HL-60/S4 (cell line): Measurements from ENCODE around the gene ADGRE3.
"Not testable (repeated sequence)": the region's sequence is repeated elsewhere in the genome, so short reads cannot be mapped to it uniquely, and the experiment has no call there.

Source experiments
- in situ Hi-C: fragments of 300-500 bp; cut with MboI; formaldehyde crosslinking; loops from 2 replicates; pipeline ENCODE4 v1.14.3; 2022; ENCODE audit warnings: low sequenced_read_pairs

The ADGRE3 gene

DNA sequence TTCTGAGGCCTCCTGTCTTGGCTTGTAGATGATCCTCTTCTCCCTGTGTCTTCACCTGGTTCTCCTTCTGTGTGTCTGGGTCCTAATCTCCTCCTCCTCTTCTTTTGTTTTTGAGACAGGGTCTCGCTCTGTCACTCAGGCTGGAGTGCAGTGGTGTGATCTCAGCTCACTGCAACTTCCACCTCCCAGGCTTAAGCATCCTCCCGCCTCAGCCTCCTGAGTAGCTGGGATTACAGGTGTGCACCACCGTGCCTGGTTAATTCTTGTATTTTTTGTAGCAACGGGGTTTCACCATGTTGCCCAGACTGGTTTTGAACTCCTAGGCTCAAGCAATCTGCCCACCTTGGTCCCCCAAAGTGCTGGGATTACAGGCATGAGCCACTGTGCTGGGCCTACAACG lies 62.4 kb downstream of the ADGRE3 start:
- in situ Hi-C loops = not testable (repeated sequence)

DNA sequence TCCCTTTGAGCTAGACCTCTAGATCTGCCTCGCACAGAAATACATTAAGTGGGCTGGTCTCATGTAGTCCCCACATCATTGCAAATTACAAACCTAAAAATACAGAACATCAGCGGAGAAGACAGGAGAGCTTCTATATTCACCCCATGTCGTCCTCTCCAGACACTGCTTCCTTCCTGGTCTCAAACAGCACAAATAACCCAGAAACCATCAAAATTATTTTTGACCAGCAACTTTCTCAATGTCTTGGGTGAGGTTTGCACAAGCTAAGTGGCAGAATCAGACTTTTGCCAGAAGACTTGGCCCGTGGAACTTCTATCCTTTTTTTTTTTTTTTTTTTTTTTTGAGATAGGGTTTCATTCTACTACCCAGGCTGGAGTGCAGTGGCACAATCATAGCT lies 63.6 kb downstream of the ADGRE3 start:
- in situ Hi-C loops = no loop called here

DNA sequence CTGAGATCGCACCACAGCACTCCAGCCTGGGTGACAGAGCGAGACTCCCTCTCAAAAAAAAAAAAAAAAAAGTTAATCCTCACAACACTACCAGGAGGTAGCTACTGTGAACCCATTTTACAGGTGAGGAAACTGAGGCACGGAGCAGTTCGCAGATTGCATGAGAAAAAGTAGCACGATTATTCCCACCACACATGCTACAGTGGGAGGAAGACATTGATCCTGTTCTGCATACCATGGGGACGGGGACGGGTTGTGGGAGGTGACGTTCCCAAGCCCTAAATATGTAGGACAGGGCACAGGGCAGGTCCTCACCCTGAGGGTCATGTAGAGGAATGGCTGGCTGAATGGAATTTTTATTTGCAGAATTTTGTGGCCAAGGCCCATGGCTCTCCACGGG lies 68.0 kb downstream of the ADGRE3 start:
- in situ Hi-C loops = no loop called here

DNA sequence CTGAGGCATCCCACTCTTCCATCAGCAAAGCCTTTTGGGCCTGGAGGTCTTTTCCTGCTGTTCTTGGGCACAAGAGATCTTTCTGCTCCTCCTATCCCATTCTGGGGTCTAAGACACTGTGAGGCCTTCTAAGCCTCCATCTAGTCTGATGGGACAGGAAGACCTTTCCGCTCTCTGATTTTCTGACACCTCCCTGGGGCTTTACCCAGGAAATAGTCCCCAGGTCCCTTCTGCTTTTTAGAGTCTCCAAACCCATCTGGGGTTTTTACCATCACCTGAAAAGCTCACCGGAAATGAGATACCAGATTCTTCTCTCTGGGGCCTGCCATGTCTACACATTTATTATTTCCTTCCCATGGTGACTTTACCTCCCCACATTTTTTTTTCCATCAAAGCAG lies 70.7 kb downstream of the ADGRE3 start:
- in situ Hi-C loops = no loop called here

DNA sequence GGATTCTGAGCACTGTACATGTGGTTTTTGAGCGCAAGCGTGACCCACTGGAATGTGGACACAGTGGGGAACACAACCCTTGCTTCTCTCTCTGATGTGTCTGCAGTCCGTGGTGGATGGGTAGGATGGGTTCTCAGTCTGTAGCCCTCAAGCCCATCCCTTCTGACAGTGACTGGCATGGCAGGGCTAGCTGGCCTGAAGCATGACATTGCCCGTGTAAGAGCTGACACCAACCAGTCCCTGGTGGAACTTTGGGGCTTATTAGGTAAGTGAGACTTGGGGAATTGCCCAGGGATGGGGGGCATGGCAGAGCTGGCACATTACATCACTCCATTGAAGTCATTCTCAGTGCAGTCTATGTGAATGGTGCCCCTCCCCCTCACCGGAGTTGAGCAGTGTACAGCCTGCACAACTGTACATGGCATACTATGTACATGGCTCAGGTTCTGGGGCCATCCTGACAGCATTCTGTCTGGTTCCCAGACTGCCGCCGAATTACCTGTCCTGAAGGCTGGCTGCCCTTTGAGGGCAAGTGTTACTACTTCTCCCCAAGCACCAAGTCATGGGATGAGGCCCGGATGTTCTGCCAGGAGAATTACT lies 75.0 kb downstream of the ADGRE3 start:
- in situ Hi-C loops = no loop called here

DNA sequence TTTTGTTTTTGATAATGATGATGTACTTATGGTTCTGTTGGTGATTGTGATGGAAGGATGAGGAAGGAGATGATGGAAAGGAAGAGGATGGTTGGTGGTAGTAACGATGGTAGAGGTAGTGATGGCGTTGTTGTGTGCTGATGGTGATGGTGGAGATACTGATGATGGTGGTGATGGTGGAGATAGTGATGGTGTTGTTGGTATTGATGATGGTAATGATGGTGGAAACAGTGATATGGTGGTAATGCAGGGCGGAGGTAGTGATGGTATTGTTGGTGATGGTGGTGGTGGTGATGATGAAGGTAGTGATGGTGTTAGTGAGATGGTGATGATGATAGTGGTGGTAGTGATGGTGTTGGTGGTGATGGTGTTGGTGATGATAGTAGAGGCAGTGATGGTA lies 79.1 kb downstream of the ADGRE3 start:
- in situ Hi-C loops = no loop called here

DNA sequence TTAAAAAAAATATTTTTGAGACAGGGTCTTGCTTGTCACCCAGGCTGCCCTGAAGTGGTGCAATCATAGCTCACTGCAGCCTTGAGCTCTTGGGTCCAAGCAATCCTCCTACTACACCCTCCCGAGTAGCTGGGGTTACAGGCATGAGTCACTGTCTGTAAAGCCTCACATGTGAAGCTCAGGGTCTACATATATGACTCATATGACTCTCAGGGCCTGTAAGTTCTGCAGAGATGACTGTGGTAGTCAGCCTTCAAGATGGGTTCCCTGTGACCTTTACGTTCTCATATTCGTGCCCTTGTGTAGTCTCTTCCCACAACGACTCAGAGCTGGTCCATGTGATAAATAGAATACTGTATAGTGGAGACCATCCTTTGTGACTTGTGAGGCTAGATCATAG lies 85.2 kb downstream of the ADGRE3 start:
- in situ Hi-C loops = not testable (repeated sequence)

DNA sequence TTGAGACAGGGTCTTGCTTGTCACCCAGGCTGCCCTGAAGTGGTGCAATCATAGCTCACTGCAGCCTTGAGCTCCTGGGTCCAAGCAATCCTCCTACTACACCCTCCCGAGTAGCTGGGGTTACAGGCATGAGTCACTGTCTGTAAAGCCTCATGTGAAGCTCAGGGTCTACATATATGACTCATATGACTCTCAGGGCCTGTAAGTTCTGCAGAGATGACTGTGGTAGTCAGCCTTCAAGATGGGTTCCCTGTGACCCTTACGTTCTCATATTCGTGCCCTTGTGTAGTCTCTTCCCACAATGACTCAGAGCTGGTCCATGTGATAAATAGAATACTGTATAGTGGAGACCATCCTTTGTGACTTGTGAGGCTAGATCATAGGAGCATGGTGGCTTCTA lies 89.5 kb downstream of the ADGRE3 start:
- in situ Hi-C loops = not testable (repeated sequence)

DNA sequence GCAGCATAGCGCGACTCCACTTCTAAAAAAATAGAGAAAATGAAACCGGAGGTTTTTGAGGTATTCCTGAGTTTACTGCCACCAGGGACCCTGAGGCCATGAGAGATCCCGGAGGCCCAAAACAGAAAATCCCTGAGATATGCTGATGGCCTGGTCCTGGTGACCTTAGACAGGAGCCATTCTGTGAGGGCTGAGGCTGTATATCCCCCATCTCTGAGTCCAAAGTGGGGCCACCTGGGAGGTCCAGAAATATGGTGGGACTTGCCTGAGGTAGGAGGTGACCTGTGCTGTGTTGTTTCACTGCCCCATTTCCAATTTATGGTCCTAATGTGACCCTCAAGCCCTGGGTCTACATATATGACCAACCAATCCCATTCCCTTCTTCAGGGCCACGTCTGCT lies 90.3 kb downstream of the ADGRE3 start:
- in situ Hi-C loops = not testable (repeated sequence)

DNA sequence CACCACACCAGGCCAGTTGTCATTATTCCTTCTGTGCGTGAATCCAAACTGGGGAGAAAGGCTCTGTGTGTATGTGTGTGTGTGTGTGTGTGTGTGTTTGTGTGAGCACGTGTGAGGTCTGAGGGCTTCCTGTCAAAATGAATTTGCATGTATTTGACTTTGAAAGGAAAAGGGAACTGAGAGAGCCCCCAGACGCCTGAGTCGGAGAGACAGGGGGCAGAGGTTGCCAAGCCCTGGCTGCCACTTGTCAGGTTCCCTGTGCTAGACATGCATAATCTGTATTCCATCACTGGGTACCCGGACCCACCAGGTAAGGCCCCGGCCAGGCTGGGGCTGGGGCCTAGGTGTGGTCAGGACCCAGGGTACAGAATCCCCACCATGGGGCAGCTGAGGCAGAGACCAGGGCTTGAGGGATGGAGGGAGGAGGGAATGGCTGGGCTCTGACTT lies 91.7 kb downstream of the ADGRE3 start, which contains the start of gene CLEC17A:
CLEC17A (plus strand) TSS at position 191 of the 447 bp plus-strand sequence; CDS start at position 268, 77 bp downstream.
- in situ Hi-C loops = no loop called here

DNA sequence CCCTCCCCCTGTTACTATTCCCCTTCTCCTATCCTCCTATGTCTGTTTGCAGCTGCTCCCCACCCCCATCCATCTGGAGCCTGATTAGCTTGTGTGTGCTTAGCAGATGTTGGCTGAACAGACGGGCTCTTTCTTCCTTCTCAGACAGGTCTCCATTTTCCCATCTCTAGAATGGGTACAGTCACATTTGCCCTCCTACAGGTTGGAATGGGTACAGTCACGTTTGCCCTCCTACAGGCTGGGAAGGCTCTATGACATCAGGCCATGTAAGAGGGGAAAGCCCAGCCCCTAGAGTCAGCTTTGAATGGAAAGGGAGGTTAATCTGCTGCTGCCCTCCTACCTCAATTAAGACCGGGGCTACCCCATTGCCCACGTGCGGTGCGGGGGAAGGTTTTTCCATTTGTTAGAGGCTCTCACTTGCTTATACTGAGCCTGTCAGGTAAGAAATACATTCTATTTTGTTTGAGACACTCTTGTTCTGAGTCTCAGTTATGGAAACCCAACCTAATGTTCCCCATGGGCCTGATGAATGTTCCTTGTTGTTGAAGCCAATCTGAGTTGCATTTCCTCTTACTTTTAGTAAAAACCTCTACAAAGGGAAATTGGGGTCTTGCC lies 93.9 kb downstream of the ADGRE3 start:
- in situ Hi-C loops = no loop called here

DNA sequence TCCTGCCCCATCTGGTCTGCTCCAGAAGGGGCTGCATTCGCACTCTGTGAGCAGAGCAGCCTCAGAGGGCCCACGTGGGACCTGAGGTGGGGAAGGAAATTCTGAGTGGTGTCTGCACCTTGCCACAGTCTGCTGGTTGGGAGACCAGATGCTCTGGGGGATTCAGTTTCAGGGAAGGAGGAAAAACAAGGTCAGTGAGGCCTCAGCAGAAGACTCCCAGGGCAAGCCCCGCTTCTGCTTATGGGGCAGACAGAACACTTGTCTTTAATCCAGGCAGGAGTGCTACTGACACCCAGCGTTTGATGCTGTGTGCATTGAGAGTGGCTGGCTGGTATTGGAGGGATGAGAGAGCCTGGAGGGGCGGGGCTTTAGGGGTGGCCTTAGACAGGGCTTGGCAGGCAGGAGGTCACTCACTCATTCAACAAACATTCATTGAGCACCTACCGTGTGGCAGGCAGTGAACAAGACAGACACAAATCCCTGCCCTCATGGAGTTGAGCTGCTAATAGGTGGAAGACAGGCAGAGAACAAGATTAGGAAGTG lies 96.7 kb downstream of the ADGRE3 start:
- in situ Hi-C loops = loop anchor here (10.0 kb wide), 1 partner anchor 317 kb away; no protein-coding TSS in a partner anchor

DNA sequence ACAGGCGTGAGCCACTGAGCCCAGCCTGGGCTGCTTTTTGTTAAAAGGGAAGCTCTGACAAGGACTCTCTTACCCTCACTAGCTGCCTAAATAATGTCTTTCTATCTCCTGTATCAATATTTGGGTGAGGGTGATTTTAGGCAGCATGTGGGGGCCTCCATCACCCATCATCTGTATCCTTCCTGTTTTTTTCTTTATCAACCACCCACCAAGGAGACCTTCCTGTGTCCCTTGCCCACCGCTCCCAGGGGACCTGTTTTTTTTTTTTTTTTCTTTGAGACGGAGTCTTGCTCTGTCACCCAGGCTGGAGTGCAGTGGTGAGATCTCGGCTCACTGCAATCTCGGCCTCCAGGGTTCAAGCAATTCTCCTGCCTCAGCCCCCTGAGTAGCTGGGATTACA lies 97.4 kb downstream of the ADGRE3 start:
- in situ Hi-C loops = loop anchor here (10.0 kb wide), 1 partner anchor 318 kb away; no protein-coding TSS in a partner anchor

DNA sequence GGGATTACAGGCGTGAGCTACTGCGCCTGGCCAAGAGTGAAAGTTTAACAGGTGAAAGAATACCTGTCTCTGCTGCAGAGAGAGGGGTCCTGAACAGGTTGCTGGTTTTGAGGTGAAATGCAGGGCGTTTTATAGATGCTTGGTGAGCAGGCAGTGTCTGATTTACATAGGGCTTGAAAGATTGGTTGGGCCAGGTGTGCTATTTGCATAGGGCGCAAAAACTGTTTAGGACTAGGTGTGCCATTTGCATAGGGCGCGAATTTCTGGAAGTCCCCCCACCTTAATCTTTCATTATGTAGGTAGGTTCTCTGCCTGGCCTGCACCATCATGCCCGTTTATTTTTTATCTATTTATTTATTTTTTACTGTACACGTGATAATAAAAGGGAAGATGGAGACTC lies 98.3 kb downstream of the ADGRE3 start:
- in situ Hi-C loops = loop anchor here (10.0 kb wide), 1 partner anchor 318 kb away; no protein-coding TSS in a partner anchor

DNA sequence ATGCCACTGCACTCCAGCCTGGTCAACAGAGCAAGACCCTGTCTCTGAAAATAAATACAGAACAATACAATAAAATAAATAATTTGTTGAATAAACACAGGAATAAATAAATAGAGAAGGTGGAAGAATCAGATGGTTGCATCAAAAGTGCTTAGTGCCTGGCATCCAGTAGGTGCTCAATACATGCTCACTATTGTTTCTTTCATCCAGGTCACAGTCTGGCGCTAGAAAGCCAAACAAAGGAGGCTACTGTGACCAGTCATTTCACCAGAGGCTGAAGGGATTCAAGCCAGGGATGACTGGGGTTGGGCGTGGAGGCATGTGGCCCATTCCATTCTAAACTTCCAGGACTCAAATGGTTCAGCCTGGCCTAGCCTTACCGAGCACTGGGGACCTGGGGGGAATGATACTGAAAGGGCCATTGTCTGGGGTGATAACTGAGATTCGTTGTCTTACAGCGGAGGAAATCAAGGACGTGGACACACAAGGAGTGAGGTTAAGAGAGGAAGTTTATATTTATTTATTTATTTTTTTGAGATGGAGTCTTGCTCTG lies 99.1 kb downstream of the ADGRE3 start:
- in situ Hi-C loops = loop anchor here (10.0 kb wide), 1 partner anchor 319 kb away; no protein-coding TSS in a partner anchor

DNA sequence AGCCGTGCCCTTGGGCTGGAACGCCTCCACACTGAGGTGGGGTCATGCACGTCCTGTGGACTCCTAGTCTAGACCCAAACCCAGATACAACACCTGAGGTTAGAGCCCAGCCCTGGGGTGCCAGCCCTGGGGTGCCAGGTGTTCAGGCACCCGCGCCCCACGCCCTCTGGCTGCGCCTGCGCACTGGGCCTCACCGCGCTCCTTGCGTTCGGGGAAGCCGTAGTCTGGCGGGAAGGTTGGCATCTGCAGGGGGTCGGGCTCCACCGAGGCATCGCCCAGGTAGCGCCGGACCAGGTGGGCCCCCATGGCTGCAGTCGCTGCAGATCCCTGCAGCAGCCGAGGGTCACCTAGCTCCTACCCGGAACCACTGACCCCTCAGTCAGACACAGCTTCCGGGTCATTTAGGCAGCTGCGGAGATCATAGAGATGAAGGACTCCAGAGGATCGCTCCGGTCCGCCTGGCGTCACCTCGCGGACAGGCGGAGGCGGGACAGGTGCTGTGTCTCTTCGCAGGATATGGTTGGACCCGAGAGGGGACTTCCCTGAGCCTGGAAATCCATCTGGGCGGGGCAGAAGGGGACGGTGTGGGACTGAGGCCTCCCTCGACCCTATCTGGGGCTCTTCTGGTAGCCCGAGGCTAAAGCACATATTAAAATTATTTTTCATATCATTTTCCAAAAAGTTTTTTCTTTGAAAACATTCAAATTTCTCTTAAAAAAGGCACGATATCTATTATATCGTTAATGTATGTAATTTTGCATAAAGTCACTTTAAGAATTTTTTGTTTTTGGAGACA lies 102.8 kb downstream of the ADGRE3 start, which contains the start of gene NDUFB7:
NDUFB7 (minus strand) TSS at position 372 of the 796 bp plus-strand sequence; CDS start at position 306, 66 bp downstream.
- in situ Hi-C loops = loop anchor here (5.0 to 10.0 kb wide), 2 partner anchors 115 to 323 kb away; no protein-coding TSS in a partner anchor

DNA sequence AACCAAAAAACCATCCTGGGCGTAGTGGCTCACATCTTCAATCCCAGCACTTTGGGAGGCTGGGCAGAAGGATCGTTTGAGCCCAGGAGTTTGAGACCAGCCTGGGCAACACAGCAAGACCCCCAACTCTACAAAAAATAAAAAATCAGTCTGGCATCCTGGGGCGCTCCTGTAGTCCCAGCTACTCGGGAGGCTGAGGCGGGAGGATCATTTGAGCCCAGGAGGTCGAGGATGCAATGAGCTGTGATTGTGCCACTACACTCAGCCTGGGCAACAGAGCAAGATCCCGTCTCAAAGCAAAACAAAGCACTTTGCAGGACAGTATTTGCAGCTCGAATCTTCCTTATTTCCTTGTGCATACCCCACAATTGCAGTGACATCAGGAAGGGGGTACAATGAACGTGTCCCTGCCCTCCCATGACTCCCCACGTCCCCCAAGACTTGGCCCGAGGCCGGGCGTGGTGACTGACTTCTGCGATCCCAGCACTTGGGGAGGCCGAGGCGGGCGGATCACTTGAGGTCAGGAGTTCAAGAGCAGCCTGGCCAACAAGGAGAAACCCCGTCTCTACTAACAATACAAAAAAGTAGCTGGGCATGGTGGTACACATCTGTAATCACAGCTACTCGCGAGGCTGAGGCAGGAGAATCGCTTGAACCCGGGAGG lies 103.6 kb downstream of the ADGRE3 start:
- in situ Hi-C loops = loop anchor here (5.0 to 10.0 kb wide), 2 partner anchors 116 to 324 kb away; no protein-coding TSS in a partner anchor
